K562 (cell line): ENCODE measurements around the gene EPHB1. TPM values are rescaled to one million over a fixed set of nuclear protein-coding genes. Genes with fewer than 3 reads are reported as not detected.

Experiments used
- ATAC-seq: fragments of 200-7000 bp; cut with Tn5 transposase; 3 replicates; pipeline ENCODE4 v1.9.1; 2020; ENCODE audit warnings: moderate library complexity
- BruUV-seq: library from RNA; stranded (reverse); fragments of 400-500 nt; replicated peaks from 2 replicates; lab custom pipeline; 2021; lab: Mats Ljungman, UMichigan
- CTCF ChIA-PET: fragments of 300-600 bp; formaldehyde crosslinking; extraction: SDS; loops from one replicate; lab custom pipeline; 2021; ENCODE audit warnings: low intra/inter-chr PET ratio; lab: Yijun Ruan, JAX
- POLR2A ChIA-PET: fragments of 300-600, 350-650 bp; sonication (Branson Sonifier 250); formaldehyde crosslinking; extraction: SDS; loops from one replicate; lab custom pipeline; 2021; ENCODE audit warnings: antibody characterized with exemption, inconsistent platforms; lab: Yijun Ruan, JAX
- DNase-seq, 4 experiments: peaks; one replicate each; pipeline versions ENCODE4 v3.0.0 to v3.0.0-alpha.2; 2011 to 2018; ENCODE audit warnings: low spot score in 3 of 4, mixed read lengths in 3 of 4; ENCODE audit errors: extremely low read depth in 1 of 4
- FAIRE-seq: peaks from 2 replicates; lab custom pipeline; 2011; peaks lifted over from hg19 to GRCh38; lab: Jason Lieb, UNC
- H2AFZ ChIP-seq: 2 replicates; pipeline ENCODE4 v1.6.0; 2011; ENCODE audit warnings: low read depth, low read length, control low read depth, inconsistent platforms
- H3K27ac ChIP-seq: fragments of 200-600 bp; 3 replicates; pipeline ENCODE4 v1.8.0; 2011; ENCODE audit warnings: low read depth, mild to moderate bottlenecking, control low read depth, inconsistent platforms, low read length, moderate library complexity, mixed read lengths; ENCODE audit errors: extremely low read depth
- H3K27me3 ChIP-seq, 2 experiments: fragments of 300-600 bp in 1 of 2; 2 replicates in 1 of 2; 3 replicates in 1 of 2; pipeline versions ENCODE4 v1.6.0 to v1.8.0; 2011; ENCODE audit warnings: inconsistent platforms in 2 of 2, low read length in 2 of 2, mild to moderate bottlenecking in 1 of 2, mixed read lengths in 1 of 2, moderate library complexity in 1 of 2; ENCODE audit not compliant: control insufficient read depth in 2 of 2, insufficient read depth in 2 of 2
- H3K36me3 ChIP-seq: fragments of 300-600 bp; 3 replicates; pipeline ENCODE4 v1.8.0; 2011; ENCODE audit warnings: mild to moderate bottlenecking, low read length, inconsistent platforms; ENCODE audit not compliant: control insufficient read depth, insufficient read depth
- H3K4me1 ChIP-seq, 2 experiments: fragments of 200-600 bp in 1 of 2; replicated peaks in 1 of 2; 2 replicates in 1 of 2; 3 replicates in 1 of 2; pipeline versions ENCODE4 v1.5.1 to v1.8.0; 2011; ENCODE audit warnings: inconsistent platforms in 2 of 2, low read length in 2 of 2, mild to moderate bottlenecking in 1 of 2, mixed read lengths in 1 of 2, moderate library complexity in 1 of 2; ENCODE audit not compliant: control insufficient read depth in 2 of 2, insufficient read depth in 2 of 2
- H3K4me2 ChIP-seq: 2 replicates; pipeline ENCODE4 v1.6.1; 2011; ENCODE audit warnings: low read length, control low read depth, inconsistent platforms, mixed read lengths; ENCODE audit not compliant: insufficient read depth
- H3K4me3 ChIP-seq: fragments of 200-600 bp; sonication (generic), shearing (Covaris generic); 2 replicates; pipeline ENCODE4 v1.5.1; 2016; ENCODE audit warnings: control low read depth, inconsistent platforms
- H3K79me2 ChIP-seq: fragments of 200-600 bp; 3 replicates; pipeline ENCODE4 v1.8.0; 2011; ENCODE audit warnings: low read length, inconsistent platforms; ENCODE audit not compliant: control insufficient read depth, insufficient read depth
- H3K9ac ChIP-seq, 2 experiments: 2 replicates each; pipeline versions ENCODE4 v1.6.0 to v1.6.1; 2011; ENCODE audit warnings: low read depth in 2 of 2, low read length in 2 of 2, control low read depth in 1 of 2, inconsistent platforms in 1 of 2, mild to moderate bottlenecking in 1 of 2, mixed read lengths in 1 of 2; ENCODE audit not compliant: insufficient read depth in 1 of 2
- H3K9me1 ChIP-seq: one replicate; pipeline ENCODE4 v1.6.0; 2011; ENCODE audit warnings: inconsistent platforms, mild to moderate bottlenecking, low read length, moderate library complexity; ENCODE audit not compliant: control insufficient read depth, insufficient read depth
- H3K9me3 ChIP-seq: replicated peaks from 2 replicates; pipeline ENCODE4 v1.5.1; 2011; ENCODE audit warnings: low read depth, low read length, inconsistent platforms; ENCODE audit not compliant: control insufficient read depth, insufficient read depth
- H4K20me1 ChIP-seq: replicated peaks from 2 replicates; pipeline ENCODE4 v1.6.1; 2011; ENCODE audit warnings: low read length, inconsistent platforms, mixed read lengths; ENCODE audit not compliant: control insufficient read depth, insufficient read depth
- JUNB ChIP-seq: fragments of 450-650 bp; formaldehyde crosslinking; conservative IDR thresholded peaks from 2 replicates; pipeline ENCODE4 v1.4.0; 2020; ENCODE audit warnings: mild to moderate bottlenecking
- MTA2 ChIP-seq: fragments of 450-650 bp; IDR thresholded peaks from 2 replicates; pipeline ENCODE4 v1.6.1; 2016; ENCODE audit warnings: low read depth
- NBN ChIP-seq: fragments of 450-650 bp; IDR thresholded peaks from 2 replicates; pipeline ENCODE4 v1.6.1; 2016; ENCODE audit warnings: low read depth, mild to moderate bottlenecking
- SMAD1 ChIP-seq: fragments of 150-350 bp; IDR thresholded peaks from 2 replicates; pipeline ENCODE4 v1.6.1; 2014; ENCODE audit warnings: low read length, low read depth; ENCODE audit not compliant: partially characterized antibody
- SUPT5H ChIP-seq: fragments of 450-650 bp; IDR thresholded peaks from 2 replicates; pipeline ENCODE4 v1.6.1; 2016
- ZNF696 ChIP-seq: fragments of 250-450 bp; sonication (Bioruptor Pico); conservative IDR thresholded peaks from 2 replicates; pipeline ENCODE4 v1.4.0; 2020; ENCODE audit warnings: mild to moderate bottlenecking, moderate library complexity
- ZNF77 ChIP-seq: fragments of 250-450 bp; sonication (Bioruptor Pico); IDR thresholded peaks from 2 replicates; pipeline ENCODE4 v1.5.0; 2020
- WGBS: fragments of 100-300 bp; shearing (Covaris generic); methylation state at CpG from one replicate; pipeline ENCODE4 v1.1.6; 2016; ENCODE audit warnings: low coverage, mixed read lengths; ENCODE audit not compliant: insufficient coverage; ENCODE audit errors: missing lambda C conversion rate; 5-methylcytosine and 5-hydroxymethylcytosine counted together
- in situ Hi-C: fragments of 300-500 bp; cut with MboI; formaldehyde crosslinking; loops from 4 replicates; pipeline ENCODE4 v1.15.0; 2018; ENCODE audit warnings: inconsistent platforms, mixed read lengths
- intact Hi-C: fragments of 100-400 bp; cut with micrococcal nuclease; formaldehyde crosslinking; loops from 2 replicates; pipeline ENCODE4 v1.14.2; 2022
- polyA plus RNA-seq, 8 experiments: library from polyadenylated mRNA; depleted of rRNA in 4 of 8; stranded (reverse) in 5 of 8; unstranded in 3 of 8; fragments of >200 nt; fragmentation: Nextera tagmentation in 2 of 8; fragmentation: Illumina TruSeq in 1 of 8; extraction: Ambion mirVana in 2 of 8; extraction: Trizol in 1 of 8; gene quantifications; 2 replicates each; pipeline versions ENCODE4 v1.2.1 to v1.2.3, GENCODE V29; 2011 to 2014; ENCODE audit warnings: inconsistent platforms in 1 of 8, missing spikeins in 1 of 8
- total RNA-seq, 7 experiments: library from RNA; depleted of rRNA in 6 of 7; stranded (reverse); fragments of >200 nt in 6 of 7; fragmentation: Illumina TruSeq in 2 of 7; extraction: Trizol in 2 of 7; gene quantifications; 2 replicates each; pipeline versions ENCODE4 v1.2.1 to v1.2.3, GENCODE V29; 2011 to 2021; ENCODE audit warnings: low replicate concordance in 1 of 7
- TF ChIP-seq, protein P1 (sequence below): fragments of 150-350 bp; conservative IDR thresholded peaks from 2 replicates; pipeline ENCODE4 v1.6.1; 2014; ENCODE audit warnings: low read length

The EPHB1 gene
- total and polyA plus RNA-seq, 9 of the 15 experiments (the other 6 are each of a cell fraction or from before 2014, with no cell fraction given): 0.29 TPM; not detected in 8

DNA sequence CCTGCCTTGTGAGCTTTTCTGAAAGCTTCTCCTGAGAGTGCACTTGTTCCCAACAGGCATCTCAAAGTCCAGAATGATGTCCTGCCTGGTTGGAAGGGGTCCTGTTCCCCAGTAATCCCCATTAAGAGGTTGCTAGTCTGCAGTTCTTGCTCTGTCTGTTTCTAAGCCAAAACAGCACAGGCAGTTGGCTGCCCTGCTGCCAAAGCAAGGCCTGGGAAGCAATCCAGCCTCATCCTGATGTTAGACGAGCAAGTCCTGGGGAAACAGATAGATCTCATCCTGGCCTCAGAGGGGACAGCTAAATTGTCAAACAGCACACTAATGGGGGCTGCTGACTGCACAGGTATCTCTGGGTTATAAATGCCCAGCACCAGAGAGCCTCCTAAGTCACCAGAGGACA is 198.0 kb downstream of the EPHB1 start:
- no peaks in the 10 kb centered on the region for H3K27me3 ChIP-seq
- in situ Hi-C loops (no loop called here), intact Hi-C loops (no loop called here)
- ChIA-PET CTCF (no interaction called here), POLR2A (no interaction called here)
- H3K9me1 ChIP-seq: no peaks in the 10 kb centered on the region
- H3K36me3 ChIP-seq: no peaks in the 10 kb centered on the region
- FAIRE-seq (no peak), ATAC-seq (no peak), DNase-seq (no peak)
- no peaks in the 10 kb centered on the region for H4K20me1 ChIP-seq
- no peak overlapping the region for H3K9ac ChIP-seq
- H3K4me3 ChIP-seq: no peak overlapping the region
- H3K9me3 ChIP-seq: no peaks in the 10 kb centered on the region
- H3K79me2 ChIP-seq: no peaks in the 10 kb centered on the region
- no peaks in the 10 kb centered on the region for H3K4me1 ChIP-seq
- BruUV-seq: no TSS peak
- H3K4me2 ChIP-seq: no peak overlapping the region
- H3K27ac ChIP-seq: no peak overlapping the region
- 0% methylated on average over 1 of the region's 1 CpG for WGBS
- TF ChIP-seq SUPT5H (no peak), ZNF696 (no peak), SMAD1 (no peak), MTA2 (no peak), NBN (no peak), ZNF77 (CRISPR knock-in tag) (no peak), JUNB (no peak)
- TF ChIP-seq, protein P1, sequence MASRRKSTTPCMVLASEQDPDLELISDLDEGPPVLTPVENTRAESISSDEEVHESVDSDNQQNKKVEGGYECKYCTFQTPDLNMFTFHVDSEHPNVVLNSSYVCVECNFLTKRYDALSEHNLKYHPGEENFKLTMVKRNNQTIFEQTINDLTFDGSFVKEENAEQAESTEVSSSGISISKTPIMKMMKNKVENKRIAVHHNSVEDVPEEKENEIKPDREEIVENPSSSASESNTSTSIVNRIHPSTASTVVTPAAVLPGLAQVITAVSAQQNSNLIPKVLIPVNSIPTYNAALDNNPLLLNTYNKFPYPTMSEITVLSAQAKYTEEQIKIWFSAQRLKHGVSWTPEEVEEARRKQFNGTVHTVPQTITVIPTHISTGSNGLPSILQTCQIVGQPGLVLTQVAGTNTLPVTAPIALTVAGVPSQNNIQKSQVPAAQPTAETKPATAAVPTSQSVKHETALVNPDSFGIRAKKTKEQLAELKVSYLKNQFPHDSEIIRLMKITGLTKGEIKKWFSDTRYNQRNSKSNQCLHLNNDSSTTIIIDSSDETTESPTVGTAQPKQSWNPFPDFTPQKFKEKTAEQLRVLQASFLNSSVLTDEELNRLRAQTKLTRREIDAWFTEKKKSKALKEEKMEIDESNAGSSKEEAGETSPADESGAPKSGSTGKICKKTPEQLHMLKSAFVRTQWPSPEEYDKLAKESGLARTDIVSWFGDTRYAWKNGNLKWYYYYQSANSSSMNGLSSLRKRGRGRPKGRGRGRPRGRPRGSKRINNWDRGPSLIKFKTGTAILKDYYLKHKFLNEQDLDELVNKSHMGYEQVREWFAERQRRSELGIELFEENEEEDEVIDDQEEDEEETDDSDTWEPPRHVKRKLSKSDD: no peak
- H2AFZ ChIP-seq: no peak overlapping the region
